Measurements from ENCODE around the gene RSF1. TPM values are rescaled to one million over a fixed set of nuclear protein-coding genes. Genes with fewer than 3 reads are reported as not detected.

Gene RSF1
- total and polyA plus RNA-seq, 2 experiments from 2014 or later: 68.9 to 81.7 TPM

DNA sequence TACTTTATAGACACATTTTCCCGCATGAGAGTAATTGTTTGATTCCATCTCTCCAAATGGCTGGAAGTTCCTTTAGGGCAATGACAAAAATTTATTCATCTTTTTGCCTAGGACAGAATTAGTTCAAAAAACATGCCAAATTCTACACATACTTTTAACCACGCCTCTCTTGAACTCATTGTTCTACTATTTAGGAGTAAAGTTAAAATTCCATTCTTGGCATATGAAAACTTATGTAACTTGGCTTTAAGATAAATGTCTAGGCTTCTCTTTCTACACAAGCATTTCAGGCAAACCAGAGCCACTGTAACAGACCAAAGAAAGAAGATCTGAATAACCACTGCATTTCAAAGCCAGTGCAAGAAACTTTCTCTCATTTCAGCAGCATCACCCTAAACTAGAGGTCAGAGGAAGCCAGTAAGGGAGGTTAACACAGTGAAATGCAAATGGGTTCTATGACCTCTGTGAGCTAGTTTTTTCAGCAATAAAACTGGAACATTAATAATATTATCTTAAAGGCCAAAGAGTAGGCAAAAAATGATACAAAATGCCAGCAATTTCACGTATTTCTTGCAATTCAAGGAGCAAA is 73.0 kb downstream of the RSF1 start:
- no peak overlapping the region for H3K4me3 ChIP-seq
- no peak overlapping the region for H3K27ac ChIP-seq
- H3K36me3 ChIP-seq: no peaks in the 10 kb centered on the region
- H3K9me3 ChIP-seq (ENCODE audit: low read depth): no peaks in the 10 kb centered on the region
- peak in 1 of 2 donors; percentile 60 for DNase-seq (ENCODE audit: low read depth in 1 of 2, low spot score in 1 of 2)
- no peaks in the 10 kb centered on the region for H3K27me3 ChIP-seq
- H3K4me1 ChIP-seq (ENCODE audit: low read depth): peaks cover 1% of the 10 kb centered on the region
- TF ChIP-seq, protein P1, sequence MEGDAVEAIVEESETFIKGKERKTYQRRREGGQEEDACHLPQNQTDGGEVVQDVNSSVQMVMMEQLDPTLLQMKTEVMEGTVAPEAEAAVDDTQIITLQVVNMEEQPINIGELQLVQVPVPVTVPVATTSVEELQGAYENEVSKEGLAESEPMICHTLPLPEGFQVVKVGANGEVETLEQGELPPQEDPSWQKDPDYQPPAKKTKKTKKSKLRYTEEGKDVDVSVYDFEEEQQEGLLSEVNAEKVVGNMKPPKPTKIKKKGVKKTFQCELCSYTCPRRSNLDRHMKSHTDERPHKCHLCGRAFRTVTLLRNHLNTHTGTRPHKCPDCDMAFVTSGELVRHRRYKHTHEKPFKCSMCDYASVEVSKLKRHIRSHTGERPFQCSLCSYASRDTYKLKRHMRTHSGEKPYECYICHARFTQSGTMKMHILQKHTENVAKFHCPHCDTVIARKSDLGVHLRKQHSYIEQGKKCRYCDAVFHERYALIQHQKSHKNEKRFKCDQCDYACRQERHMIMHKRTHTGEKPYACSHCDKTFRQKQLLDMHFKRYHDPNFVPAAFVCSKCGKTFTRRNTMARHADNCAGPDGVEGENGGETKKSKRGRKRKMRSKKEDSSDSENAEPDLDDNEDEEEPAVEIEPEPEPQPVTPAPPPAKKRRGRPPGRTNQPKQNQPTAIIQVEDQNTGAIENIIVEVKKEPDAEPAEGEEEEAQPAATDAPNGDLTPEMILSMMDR (IDR thresholded peaks at IDR 0.05; ENCODE audit: low read depth, low read length): no peak

DNA sequence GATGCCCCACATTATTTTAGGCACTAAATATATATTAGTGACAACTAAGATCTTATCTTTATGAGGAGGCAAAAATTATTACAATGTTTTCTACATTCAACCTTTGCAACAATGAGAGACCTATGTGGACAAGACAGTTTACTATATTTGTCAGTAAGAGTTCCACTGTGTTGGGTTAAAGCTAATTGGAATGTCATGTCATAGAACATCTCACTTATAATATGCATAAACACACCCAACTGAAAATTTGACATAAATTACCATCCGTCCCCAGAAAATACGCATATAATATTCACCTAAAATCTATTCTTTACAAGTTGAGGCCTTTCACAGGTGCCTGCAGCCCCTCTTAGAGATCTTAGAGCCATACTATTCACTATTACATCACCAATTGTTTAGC is 84.0 kb downstream of the RSF1 start:
- TF ChIP-seq, protein P1 (IDR thresholded peaks at IDR 0.05; ENCODE audit: low read depth, low read length): no peak
- no peaks in the 10 kb centered on the region for H3K4me1 ChIP-seq (ENCODE audit: low read depth)
- no peaks in the 10 kb centered on the region for H3K9me3 ChIP-seq (ENCODE audit: low read depth)
- H3K27me3 ChIP-seq: no peaks in the 10 kb centered on the region
- H3K36me3 ChIP-seq: peaks cover 30% of the 10 kb centered on the region
- no peak for DNase-seq (ENCODE audit: low read depth in 1 of 2, low spot score in 1 of 2)
- H3K27ac ChIP-seq: no peak overlapping the region
- no peak overlapping the region for H3K4me3 ChIP-seq

DNA sequence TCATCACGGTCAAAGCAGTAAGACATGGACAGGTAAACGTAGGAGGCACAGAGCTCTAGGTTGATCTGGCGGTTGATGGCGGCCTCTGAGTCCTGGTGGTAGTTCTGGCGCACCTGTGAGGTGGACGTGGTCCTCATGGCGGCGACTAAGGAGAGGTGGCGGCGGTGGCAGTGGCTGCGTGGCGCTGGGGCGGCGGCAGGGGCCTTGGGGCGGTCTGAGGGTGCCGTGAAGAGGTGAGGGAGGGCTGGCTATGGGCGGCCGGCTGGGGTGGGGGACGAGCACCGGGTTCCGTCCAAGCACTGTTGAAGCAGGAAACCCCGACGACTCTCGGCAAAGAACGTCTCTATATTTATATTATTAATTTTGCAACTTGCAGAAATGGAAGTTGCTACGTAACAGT is 85.6 kb downstream of the RSF1 start:
- no peak overlapping the region for H3K27ac ChIP-seq
- no peak for DNase-seq (ENCODE audit: low read depth in 1 of 2, low spot score in 1 of 2)
- H3K36me3 ChIP-seq: peaks cover 24% of the 10 kb centered on the region
- no peak overlapping the region for H3K4me3 ChIP-seq
- H3K4me1 ChIP-seq (ENCODE audit: low read depth): no peaks in the 10 kb centered on the region
- no peaks in the 10 kb centered on the region for H3K27me3 ChIP-seq
- TF ChIP-seq, protein P1 (IDR thresholded peaks at IDR 0.05; ENCODE audit: low read depth, low read length): no peak
- H3K9me3 ChIP-seq (ENCODE audit: low read depth): no peaks in the 10 kb centered on the region

DNA sequence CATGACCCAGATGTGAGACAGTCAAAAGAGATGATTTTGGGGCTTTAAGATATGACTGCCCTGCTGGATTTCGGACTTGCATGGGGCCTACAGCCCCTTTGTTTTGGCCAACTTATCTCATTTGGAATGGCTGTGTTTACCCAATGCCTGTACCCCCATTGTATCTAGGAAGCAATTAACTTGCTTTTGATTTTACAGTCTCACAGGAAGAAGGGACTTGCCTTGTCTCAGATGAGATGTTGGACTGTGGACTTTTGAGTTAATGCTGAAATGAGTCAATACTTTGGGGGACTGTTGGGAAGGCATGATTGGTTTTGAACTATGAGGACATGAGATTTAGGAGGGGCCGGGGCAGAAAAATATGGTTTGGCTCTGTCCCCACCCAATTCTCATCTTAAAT is 88.4 kb downstream of the RSF1 start:
- no peak overlapping the region for H3K27ac ChIP-seq
- no peaks in the 10 kb centered on the region for H3K27me3 ChIP-seq
- no peaks in the 10 kb centered on the region for H3K9me3 ChIP-seq (ENCODE audit: low read depth)
- TF ChIP-seq, protein P1 (IDR thresholded peaks at IDR 0.05; ENCODE audit: low read depth, low read length): no peak
- H3K4me3 ChIP-seq: no peak overlapping the region
- H3K36me3 ChIP-seq: peaks cover 18% of the 10 kb centered on the region
- no peak for DNase-seq (ENCODE audit: low read depth in 1 of 2, low spot score in 1 of 2)
- no peaks in the 10 kb centered on the region for H3K4me1 ChIP-seq (ENCODE audit: low read depth)

DNA sequence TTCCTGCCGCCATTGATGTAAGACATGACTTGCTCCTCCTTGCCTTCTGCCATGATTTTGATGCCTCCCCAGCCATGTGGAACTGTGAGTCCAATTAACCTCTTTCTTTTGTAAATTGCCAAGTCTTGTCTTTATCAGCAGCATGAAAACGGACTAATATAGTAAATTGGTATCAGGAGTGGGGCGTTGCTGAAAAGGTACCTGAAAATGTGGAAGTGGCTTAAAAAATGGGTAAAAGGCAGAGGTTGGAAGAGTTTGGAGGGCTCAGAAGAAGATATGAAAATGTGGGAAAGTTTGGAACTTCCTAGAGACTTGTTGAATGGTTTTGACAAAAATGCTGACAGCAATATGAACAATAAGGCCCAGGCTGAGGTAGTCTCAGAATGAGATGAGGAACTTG is 89.7 kb downstream of the RSF1 start:
- Histone ChIP-seq H3K4me1 (ENCODE audit: low read depth) (no peaks in the 10 kb centered on the region), H3K4me3 (no peak overlapping the region), H3K27ac (no peak overlapping the region), H3K27me3 (no peaks in the 10 kb centered on the region), H3K36me3 (peaks cover 11% of the 10 kb centered on the region), H3K9me3 (ENCODE audit: low read depth) (no peaks in the 10 kb centered on the region)
- DNase-seq (ENCODE audit: low read depth in 1 of 2, low spot score in 1 of 2): no peak
- TF ChIP-seq, protein P1 (IDR thresholded peaks at IDR 0.05; ENCODE audit: low read depth, low read length): no peak

Measured in cardiac muscle cell (in vitro differentiated cells and primary cell).